Posterior cingulate gyrus (tissue), 11 donors: ENCODE data around the gene SUN1.

Experiments
- DNase-seq, 10 donors: peaks; one replicate each; pipeline versions ENCODE4 v3.0.0 to v3.0.0-alpha.2; 2020 to 2021; ENCODE audit warnings: mixed read lengths in 3 of 10
- intact Hi-C: fragments of 100-400 bp; cut with DNase I; formaldehyde crosslinking; loops from one replicate; pipeline ENCODE4 v1.15.1; 2023

SUN1 gene

GRCh38 chr7:885893-886625 lies 53.8 kb downstream of the SUN1 start:
- peak in 4 of 10 donors; percentile 6 to 77 (median 42) for DNase-seq
- intact Hi-C loops = no loop called here

GRCh38 chr7:886626-887487 lies 54.6 kb downstream of the SUN1 start:
- intact Hi-C loops = no loop called here
- peak in 4 of 10 donors; percentile 25 to 78 (median 64) for DNase-seq

- intact Hi-C loops = no loop called here
- DNase-seq = peak in 3 of 10 donors; percentile 7 to 68 (median 67)
Measured at GRCh38 chr7:887488-887820, 55.2 kb downstream of the SUN1 start.

- peak in 7 of 10 donors; percentile 57 to 94 (median 72) for DNase-seq
- intact Hi-C loops = no loop called here
Measured at GRCh38 chr7:888081-889024, 56.1 kb downstream of the SUN1 start.

GRCh38 chr7:889025-889390 lies 56.7 kb downstream of the SUN1 start:
- intact Hi-C loops = no loop called here
- DNase-seq = no peak

GRCh38 chr7:889391-889790 lies 57.1 kb downstream of the SUN1 start:
- peak in 3 of 10 donors; percentile 17 to 41 (median 40) for DNase-seq
- intact Hi-C loops = no loop called here

GRCh38 chr7:890868-891267 lies 58.6 kb downstream of the SUN1 start:
- peak in 3 of 10 donors; percentile 65 to 78 (median 67) for DNase-seq
- intact Hi-C loops = no loop called here

- DNase-seq = peak in 3 of 10 donors; percentile 37 to 86 (median 78)
Measured at GRCh38 chr7:891291-891690, 59.0 kb downstream of the SUN1 start.

GRCh38 chr7:891805-892204 lies 59.5 kb downstream of the SUN1 start:
- intact Hi-C loops = no loop called here
- peak in 3 of 10 donors; percentile 62 to 83 (median 77) for DNase-seq

More at GRCh38 chr7:891291-891690, 59.0 kb downstream of the SUN1 start:
- intact Hi-C loops = no loop called here

- intact Hi-C loops = no loop called here
- DNase-seq = peak in 3 of 10 donors; percentile 61 to 76 (median 75)
Measured at GRCh38 chr7:892648-893593, 60.6 kb downstream of the SUN1 start.

- intact Hi-C loops = no loop called here
- peak in 2 of 10 donors; percentile 81 to 85 for DNase-seq
Measured at GRCh38 chr7:893686-894085, 61.4 kb downstream of the SUN1 start.

GRCh38 chr7:894164-894867 lies 62.0 kb downstream of the SUN1 start:
- intact Hi-C loops = no loop called here
- DNase-seq = peak in 2 of 10 donors; percentile 26 to 87

- intact Hi-C loops = no loop called here
Measured at GRCh38 chr7:894927-895450, 62.7 kb downstream of the SUN1 start.

GRCh38 chr7:895451-896052 lies 63.3 kb downstream of the SUN1 start:
- DNase-seq = peak in 3 of 10 donors; percentile 69 to 80 (median 76)
- intact Hi-C loops = no loop called here

More at GRCh38 chr7:894927-895450, 62.7 kb downstream of the SUN1 start:
- peak in 2 of 10 donors; percentile 55 to 71 for DNase-seq

- intact Hi-C loops = no loop called here
- DNase-seq = peak in 2 of 10 donors; percentile 56 to 75
Measured at GRCh38 chr7:896346-897075, 64.2 kb downstream of the SUN1 start.

GRCh38 chr7:897086-897485 lies 64.8 kb downstream of the SUN1 start:
- peak in 1 of 10 donors; percentile 73 for DNase-seq
- intact Hi-C loops = no loop called here

GRCh38 chr7:897771-898376 lies 65.6 kb downstream of the SUN1 start:
- intact Hi-C loops = no loop called here
- peak in 1 of 10 donors; percentile 78 for DNase-seq
